Measurements from ENCODE around the gene FKBP1A. TPM values are rescaled to one million over a fixed set of nuclear protein-coding genes. Genes with fewer than 3 reads are reported as not detected.

Gene FKBP1A
- total RNA-seq, 1 donor from 2014 or later: 132 TPM

DNA sequence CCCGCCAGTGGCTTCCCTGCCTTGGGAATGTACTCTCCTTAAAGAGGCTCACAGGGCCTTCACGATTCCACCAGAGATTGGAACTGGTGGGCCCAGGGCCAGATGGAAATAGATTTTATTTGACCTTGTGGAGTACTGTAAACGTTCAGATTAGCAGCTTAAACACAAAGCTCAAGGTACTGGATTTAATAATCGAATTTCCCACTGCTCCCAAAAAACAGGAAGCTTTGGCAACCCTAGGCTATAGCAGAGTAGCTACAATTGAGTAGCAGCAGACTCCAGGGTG lies 71.3 kb downstream of the FKBP1A start:
- no peaks in the 10 kb centered on the region for H3K36me3 Mint-ChIP-seq
- peaks cover 22% of the 10 kb centered on the region for H3K27me3 Mint-ChIP-seq (ENCODE audit: low read depth)
- H3K9me3 Mint-ChIP-seq: no peaks in the 10 kb centered on the region
- no peak overlapping the region for H3K27ac Mint-ChIP-seq
- H3K4me3 Mint-ChIP-seq: no peak overlapping the region
- H3K4me1 Mint-ChIP-seq: no peaks in the 10 kb centered on the region
- no peak for DNase-seq (ENCODE audit: low spot score in 2 of 2, unreplicated experiment in 2 of 2)
- TF ChIP-seq, protein P1, sequence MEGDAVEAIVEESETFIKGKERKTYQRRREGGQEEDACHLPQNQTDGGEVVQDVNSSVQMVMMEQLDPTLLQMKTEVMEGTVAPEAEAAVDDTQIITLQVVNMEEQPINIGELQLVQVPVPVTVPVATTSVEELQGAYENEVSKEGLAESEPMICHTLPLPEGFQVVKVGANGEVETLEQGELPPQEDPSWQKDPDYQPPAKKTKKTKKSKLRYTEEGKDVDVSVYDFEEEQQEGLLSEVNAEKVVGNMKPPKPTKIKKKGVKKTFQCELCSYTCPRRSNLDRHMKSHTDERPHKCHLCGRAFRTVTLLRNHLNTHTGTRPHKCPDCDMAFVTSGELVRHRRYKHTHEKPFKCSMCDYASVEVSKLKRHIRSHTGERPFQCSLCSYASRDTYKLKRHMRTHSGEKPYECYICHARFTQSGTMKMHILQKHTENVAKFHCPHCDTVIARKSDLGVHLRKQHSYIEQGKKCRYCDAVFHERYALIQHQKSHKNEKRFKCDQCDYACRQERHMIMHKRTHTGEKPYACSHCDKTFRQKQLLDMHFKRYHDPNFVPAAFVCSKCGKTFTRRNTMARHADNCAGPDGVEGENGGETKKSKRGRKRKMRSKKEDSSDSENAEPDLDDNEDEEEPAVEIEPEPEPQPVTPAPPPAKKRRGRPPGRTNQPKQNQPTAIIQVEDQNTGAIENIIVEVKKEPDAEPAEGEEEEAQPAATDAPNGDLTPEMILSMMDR (IDR thresholded peaks at IDR 0.05; ENCODE audit: unreplicated experiment): no peak

DNA sequence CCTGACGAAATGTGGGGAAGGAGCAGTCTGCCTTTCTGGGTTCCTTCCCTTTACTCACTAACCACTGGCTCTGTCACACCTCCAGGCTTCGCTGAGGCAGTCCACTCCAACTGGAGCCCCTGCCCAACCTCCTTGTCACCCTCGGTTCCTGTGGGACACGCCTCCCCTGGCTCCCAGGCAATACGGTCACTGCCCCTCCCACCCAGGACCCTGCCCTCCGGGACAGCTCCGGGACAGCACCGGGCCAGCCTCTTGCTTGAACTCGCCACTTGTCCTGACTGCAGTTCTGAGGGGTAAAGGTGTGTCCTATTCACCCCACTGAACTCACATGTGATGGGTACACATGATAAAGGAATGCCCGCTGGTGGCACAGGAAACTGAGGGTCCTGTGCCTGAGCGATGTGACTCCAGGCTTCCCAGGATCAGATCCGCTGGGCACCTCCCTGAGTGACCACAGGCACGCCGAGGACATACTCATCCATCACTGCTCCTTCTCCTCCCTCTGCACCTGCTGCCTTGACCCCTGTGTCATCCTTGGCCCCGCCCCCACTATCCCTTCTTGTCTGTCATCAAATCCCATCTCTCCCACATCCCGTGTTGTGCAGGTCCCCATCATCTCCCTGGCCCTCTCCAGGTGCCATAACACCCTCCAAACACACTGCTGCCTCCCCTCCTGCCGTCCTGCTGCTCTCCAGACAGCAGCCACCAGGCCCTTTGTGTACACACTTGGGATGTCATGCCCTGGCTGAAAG lies 71.8 kb downstream of the FKBP1A start:
- H3K4me1 Mint-ChIP-seq: no peaks in the 10 kb centered on the region
- H3K27me3 Mint-ChIP-seq (ENCODE audit: low read depth): peaks cover 23% of the 10 kb centered on the region
- H3K4me3 Mint-ChIP-seq: no peak overlapping the region
- TF ChIP-seq, protein P1 (IDR thresholded peaks at IDR 0.05; ENCODE audit: unreplicated experiment): no peak
- no peaks in the 10 kb centered on the region for H3K9me3 Mint-ChIP-seq
- H3K36me3 Mint-ChIP-seq: no peaks in the 10 kb centered on the region
- no peak overlapping the region for H3K27ac Mint-ChIP-seq
- no peak for DNase-seq (ENCODE audit: low spot score in 2 of 2, unreplicated experiment in 2 of 2)

DNA sequence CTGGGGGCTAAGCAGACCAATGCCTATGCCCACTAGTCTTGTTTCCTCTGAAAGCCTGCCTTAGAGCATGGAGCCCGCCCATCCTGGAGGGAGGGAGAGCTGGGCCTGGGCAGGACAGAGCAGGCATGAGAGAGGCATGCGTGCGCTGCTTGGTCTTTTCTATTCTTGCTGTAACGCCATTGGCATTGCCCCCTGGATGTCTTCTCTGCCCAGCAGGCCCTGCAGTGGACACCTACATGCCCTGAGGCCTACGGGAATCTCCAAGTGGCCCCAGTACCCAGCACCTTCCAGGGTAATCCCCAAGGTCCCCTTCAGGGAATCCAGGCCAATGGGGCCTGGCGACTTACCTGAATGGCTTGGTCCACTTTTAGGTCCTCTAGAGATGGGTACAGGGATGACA lies 72.8 kb downstream of the FKBP1A start:
- DNase-seq (ENCODE audit: low spot score in 2 of 2, unreplicated experiment in 2 of 2): no peak
- no peaks in the 10 kb centered on the region for H3K36me3 Mint-ChIP-seq
- H3K9me3 Mint-ChIP-seq: no peaks in the 10 kb centered on the region
- H3K27me3 Mint-ChIP-seq (ENCODE audit: low read depth): peaks cover 24% of the 10 kb centered on the region
- H3K4me3 Mint-ChIP-seq: no peak overlapping the region
- H3K4me1 Mint-ChIP-seq: no peaks in the 10 kb centered on the region
- H3K27ac Mint-ChIP-seq: no peak overlapping the region
- TF ChIP-seq, protein P1 (IDR thresholded peaks at IDR 0.05; ENCODE audit: unreplicated experiment): no peak

DNA sequence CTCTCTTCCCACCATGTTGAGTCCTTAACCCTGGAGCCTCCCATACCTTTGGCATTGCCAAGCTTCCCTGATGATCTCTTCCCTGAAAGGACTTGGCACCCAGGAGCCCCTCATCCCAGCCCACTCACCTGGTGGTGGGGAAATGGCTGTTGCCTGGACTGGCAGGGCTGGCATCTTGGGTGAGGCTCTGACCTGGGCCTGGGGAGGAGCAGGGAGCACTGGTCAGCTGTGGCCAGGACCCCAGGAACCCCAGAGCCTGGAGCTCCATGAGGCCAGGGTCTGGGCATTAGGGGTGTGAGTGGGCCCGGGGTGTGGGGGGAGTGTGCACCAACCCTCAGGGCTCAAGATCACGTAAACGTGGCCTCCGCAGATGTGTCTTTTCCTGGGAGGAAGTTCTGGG lies 73.4 kb downstream of the FKBP1A start:
- DNase-seq (ENCODE audit: low spot score in 2 of 2, unreplicated experiment in 2 of 2): no peak
- H3K4me1 Mint-ChIP-seq: no peaks in the 10 kb centered on the region
- no peaks in the 10 kb centered on the region for H3K9me3 Mint-ChIP-seq
- peaks cover 24% of the 10 kb centered on the region for H3K27me3 Mint-ChIP-seq (ENCODE audit: low read depth)
- no peak overlapping the region for H3K27ac Mint-ChIP-seq
- H3K36me3 Mint-ChIP-seq: no peaks in the 10 kb centered on the region
- TF ChIP-seq, protein P1 (IDR thresholded peaks at IDR 0.05; ENCODE audit: unreplicated experiment): no peak
- no peak overlapping the region for H3K4me3 Mint-ChIP-seq

DNA sequence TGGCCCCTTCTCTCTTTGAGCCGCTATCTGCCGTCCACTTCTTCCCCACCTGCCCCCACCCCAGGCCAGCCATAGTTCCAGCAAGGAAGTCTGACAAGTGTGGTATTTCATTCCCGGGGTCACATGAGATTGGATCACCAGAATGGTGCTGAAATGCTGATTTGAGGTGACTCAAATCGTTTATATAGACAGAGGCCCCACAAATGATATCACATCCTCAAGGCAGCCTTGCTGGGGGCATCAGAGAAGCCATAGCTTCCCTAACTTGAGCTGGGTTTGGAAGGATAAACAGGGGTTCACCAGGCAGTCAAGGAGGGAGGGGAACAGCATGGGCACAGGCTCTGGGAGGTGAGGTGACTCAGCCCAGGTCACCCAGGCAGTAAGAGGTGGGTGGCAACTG lies 73.8 kb downstream of the FKBP1A start:
- Mint-ChIP-seq H3K4me3 (no peak overlapping the region), H3K27me3 (ENCODE audit: low read depth) (peaks cover 24% of the 10 kb centered on the region), H3K9me3 (no peaks in the 10 kb centered on the region), H3K36me3 (no peaks in the 10 kb centered on the region), H3K4me1 (no peaks in the 10 kb centered on the region), H3K27ac (no peak overlapping the region)
- DNase-seq (ENCODE audit: low spot score in 2 of 2, unreplicated experiment in 2 of 2): no peak
- TF ChIP-seq, protein P1 (IDR thresholded peaks at IDR 0.05; ENCODE audit: unreplicated experiment): no peak

Other genes with a start within 250 kb of the FKBP1A start
- 0.85 to 1.1 TPM (median 0.95 TPM) in 3 replicates for gene TMEM74B, start 208.1 kb downstream of the FKBP1A start, total RNA-seq
- gene C20orf202, start 189.6 kb downstream of the FKBP1A start, total RNA-seq: 0.22 to 0.27 TPM in 2 of 3 replicates, not detected in the other
- not detected in 3 replicates for gene RAD21L1, start 167.0 kb downstream of the FKBP1A start, total RNA-seq
- gene SNPH, start 126.8 kb downstream of the FKBP1A start, total RNA-seq: 3.0 to 3.4 TPM (median 3.3 TPM) in 3 replicates
- gene SDCBP2, start 63.9 kb downstream of the FKBP1A start, total RNA-seq: 1.8 to 3.4 TPM (median 2.9 TPM) in 3 replicates
- gene NSFL1C, start 73.8 kb upstream of the FKBP1A start, total RNA-seq: 73.7 to 76.7 TPM (median 74.8 TPM) in 3 replicates
- gene SIRPB2, start 98.4 kb upstream of the FKBP1A start, total RNA-seq: not detected in 3 replicates
- gene SIRPD, start 164.7 kb upstream of the FKBP1A start, total RNA-seq: not detected in 3 replicates
- gene SIRPB1, start 227.0 kb upstream of the FKBP1A start, total RNA-seq: 0.43 to 0.93 TPM (median 0.54 TPM) in 3 replicates